22Rv1 (cell line): ENCODE measurements around the gene DCLK2.

Experiments used
- ZFX ChIP-seq: fragments of 450-650 bp; IDR thresholded peaks from 2 replicates; pipeline ENCODE4 v1.6.1; 2017; ENCODE audit warnings: antibody characterized with exemption, borderline replicate concordance
- TF ChIP-seq, protein P1 (sequence below): fragments of 450-650 bp; IDR thresholded peaks from 2 replicates; pipeline ENCODE4 v1.5.1; 2017; ENCODE audit warnings: mild to moderate bottlenecking

DNA sequence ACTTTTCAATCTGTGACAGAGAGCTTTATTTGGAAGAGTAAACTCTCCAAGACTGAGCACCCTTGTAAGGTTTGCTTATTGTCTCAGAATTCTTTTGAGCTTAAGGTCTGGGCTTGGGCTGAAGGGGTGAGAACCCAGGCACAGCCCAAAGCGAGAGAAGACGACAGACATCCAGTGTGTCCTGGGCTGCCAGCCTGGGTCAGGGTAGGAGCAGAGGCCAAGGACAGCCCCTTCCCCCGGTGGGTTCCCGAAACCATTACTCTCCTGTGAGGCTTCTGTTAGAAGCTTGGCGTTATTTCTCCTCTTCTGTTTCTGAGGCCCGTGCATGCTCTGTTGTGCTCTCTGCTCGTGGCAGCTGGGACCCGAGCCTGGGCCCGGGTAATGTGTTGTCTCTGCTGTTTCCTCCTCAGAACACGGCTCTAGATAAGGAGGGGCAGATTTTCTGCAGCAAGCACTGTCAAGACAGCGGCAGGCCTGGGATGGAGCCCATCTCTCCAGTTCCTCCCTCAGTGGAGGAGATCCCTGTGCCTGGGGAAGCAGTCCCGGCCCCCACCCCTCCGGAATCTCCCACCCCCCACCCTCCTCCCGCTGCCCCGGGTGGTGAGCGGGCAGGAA is 177.5 kb downstream of the DCLK2 start:
- TF ChIP-seq, protein P1, sequence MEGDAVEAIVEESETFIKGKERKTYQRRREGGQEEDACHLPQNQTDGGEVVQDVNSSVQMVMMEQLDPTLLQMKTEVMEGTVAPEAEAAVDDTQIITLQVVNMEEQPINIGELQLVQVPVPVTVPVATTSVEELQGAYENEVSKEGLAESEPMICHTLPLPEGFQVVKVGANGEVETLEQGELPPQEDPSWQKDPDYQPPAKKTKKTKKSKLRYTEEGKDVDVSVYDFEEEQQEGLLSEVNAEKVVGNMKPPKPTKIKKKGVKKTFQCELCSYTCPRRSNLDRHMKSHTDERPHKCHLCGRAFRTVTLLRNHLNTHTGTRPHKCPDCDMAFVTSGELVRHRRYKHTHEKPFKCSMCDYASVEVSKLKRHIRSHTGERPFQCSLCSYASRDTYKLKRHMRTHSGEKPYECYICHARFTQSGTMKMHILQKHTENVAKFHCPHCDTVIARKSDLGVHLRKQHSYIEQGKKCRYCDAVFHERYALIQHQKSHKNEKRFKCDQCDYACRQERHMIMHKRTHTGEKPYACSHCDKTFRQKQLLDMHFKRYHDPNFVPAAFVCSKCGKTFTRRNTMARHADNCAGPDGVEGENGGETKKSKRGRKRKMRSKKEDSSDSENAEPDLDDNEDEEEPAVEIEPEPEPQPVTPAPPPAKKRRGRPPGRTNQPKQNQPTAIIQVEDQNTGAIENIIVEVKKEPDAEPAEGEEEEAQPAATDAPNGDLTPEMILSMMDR: no peak
- TF ChIP-seq ZFX: no peak
